COLO829 (cell line): ENCODE measurements around the gene CALML6.

Experiments used
- DNase-seq: peaks from one replicate; pipeline ENCODE4 v3.0.0; 2012; ENCODE audit warnings: low spot score

The CALML6 gene

DNA sequence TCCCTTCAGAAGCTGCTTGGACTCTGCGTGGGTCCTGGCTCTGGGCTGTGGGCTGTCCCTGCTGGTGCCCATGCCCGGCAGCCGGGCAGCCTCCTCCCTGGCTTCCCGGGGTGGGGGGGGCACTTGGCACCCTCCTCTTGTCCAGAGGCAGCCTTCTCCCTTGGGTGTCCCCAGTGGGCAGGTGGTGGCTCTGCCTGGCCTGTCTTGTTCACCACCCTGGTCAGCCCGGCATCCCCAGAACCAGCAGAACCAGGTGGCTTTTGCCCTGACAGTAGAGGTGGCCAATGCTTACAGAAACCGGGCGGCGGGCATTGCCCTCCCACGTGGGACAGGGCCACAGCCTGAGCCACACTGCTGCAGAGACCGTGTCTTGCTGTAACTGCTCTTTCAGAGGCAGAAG lies 50.5 kb downstream of the CALML6 start:
- no peak for DNase-seq

DNA sequence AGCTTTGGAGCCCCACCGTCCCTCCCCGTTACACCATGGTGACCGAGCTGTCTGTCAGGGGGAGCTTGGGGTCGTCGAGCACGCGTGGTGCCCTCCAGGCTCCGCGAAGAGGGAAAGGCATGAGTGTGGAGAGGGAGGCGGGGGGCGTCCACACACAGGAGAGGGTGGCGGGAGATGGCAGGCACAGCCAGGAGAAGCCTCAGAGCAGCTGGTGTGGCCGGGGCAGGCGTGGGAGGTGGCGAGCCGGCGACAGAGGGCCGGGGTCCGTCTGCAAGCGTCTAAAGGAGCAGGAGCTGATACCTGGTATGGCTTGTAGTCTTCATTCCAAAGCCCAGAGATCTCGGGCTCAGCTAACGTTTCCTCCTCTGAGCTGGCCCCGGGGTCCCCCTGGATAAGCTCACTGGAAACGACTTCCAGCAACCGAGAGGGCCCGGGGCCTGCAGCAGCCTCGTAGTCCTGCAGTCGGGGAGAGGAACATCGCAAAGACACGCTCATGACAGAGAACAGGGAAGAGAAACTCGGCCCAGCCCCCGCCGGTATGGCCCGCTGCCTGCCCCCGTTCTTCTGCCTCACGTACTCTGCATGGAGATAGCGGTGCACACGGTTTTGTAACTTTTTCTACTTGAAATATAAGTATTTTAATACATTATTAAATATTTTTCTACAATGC lies 51.1 kb downstream of the CALML6 start:
- no peak for DNase-seq
